Activated T-cell treated with anti-CD3 and anti-CD28 coated beads, Interleukin-2, amount 50 U/mL, for 72 hours (primary cell): ENCODE measurements around the gene JAZF1. TPM values are rescaled to one million over a fixed set of nuclear protein-coding genes. Genes with fewer than 3 reads are reported as not detected.

Experiments
- ATAC-seq, 2 donors: fragments of 150-1000 bp; cut with Tn5 transposase; replicated peaks in 1 of 2; 2 replicates each; pipeline ENCODE4 v1.10.0; 2021; ENCODE audit warnings: moderate library complexity in 2 of 2, mild to moderate bottlenecking in 1 of 2
- DNase-seq, 2 donors: peaks; one replicate each; pipeline ENCODE4 v3.0.0; 2021 to 2022; ENCODE audit warnings: mixed read lengths in 1 of 2
- H3K27ac Mint-ChIP-seq: one replicate; pipeline ENCODE4 v1.8.0; 2022; ENCODE audit warnings: mild to moderate bottlenecking, moderate library complexity, mixed read lengths
- H3K27me3 Mint-ChIP-seq: one replicate; pipeline ENCODE4 v1.8.0; 2022; ENCODE audit warnings: low read depth, mixed read lengths
- H3K36me3 Mint-ChIP-seq, 2 donors: one replicate each; pipeline ENCODE4 v1.8.0; 2022; ENCODE audit warnings: mixed read lengths in 2 of 2, mild to moderate bottlenecking in 1 of 2; ENCODE audit not compliant: insufficient read depth in 2 of 2
- H3K4me1 Mint-ChIP-seq: one replicate; pipeline ENCODE4 v1.8.0; 2022; ENCODE audit warnings: low read depth, mixed read lengths
- H3K4me3 Mint-ChIP-seq, 2 donors: one replicate each; pipeline ENCODE4 v1.8.0; 2022; ENCODE audit warnings: mild to moderate bottlenecking in 2 of 2, mixed read lengths in 2 of 2, moderate library complexity in 2 of 2
- H3K9me3 Mint-ChIP-seq, 2 donors: one replicate each; pipeline ENCODE4 v1.8.0; 2022; ENCODE audit warnings: mixed read lengths in 2 of 2
- total RNA-seq, 2 donors: library from RNA; stranded (reverse); gene quantifications; one replicate each; pipeline ENCODE4 v1.2.3, GENCODE V29; 2022

JAZF1 gene
- total RNA-seq, 2 donors from 2014 or later, result 4.3 to 7.9 TPM

- Mint-ChIP-seq H3K4me3 (no peak overlapping the region), H3K27ac (no peak overlapping the region), H3K27me3 (no peaks in the 10 kb centered on the region), H3K4me1 (peaks cover 4% of the 10 kb centered on the region), H3K9me3 (no peaks in the 10 kb centered on the region), H3K36me3 (peaks cover 0 to 3% of the 10 kb centered on the region in 2 donors)
- no peak for DNase-seq
- no peak for ATAC-seq
Observed at GRCh38 chr7:27834179-27834921, 346.2 kb downstream of the JAZF1 start.

GRCh38 chr7:27826357-27826756 lies 354.2 kb downstream of the JAZF1 start:
- Mint-ChIP-seq H3K4me1 (no peaks in the 10 kb centered on the region), H3K36me3 (peaks cover 1 to 3% of the 10 kb centered on the region in 2 donors), H3K9me3 (no peaks in the 10 kb centered on the region), H3K27ac (no peak overlapping the region), H3K27me3 (no peaks in the 10 kb centered on the region), H3K4me3 (no peak overlapping the region)
- ATAC-seq (no peak), DNase-seq (no peak)

DNA sequence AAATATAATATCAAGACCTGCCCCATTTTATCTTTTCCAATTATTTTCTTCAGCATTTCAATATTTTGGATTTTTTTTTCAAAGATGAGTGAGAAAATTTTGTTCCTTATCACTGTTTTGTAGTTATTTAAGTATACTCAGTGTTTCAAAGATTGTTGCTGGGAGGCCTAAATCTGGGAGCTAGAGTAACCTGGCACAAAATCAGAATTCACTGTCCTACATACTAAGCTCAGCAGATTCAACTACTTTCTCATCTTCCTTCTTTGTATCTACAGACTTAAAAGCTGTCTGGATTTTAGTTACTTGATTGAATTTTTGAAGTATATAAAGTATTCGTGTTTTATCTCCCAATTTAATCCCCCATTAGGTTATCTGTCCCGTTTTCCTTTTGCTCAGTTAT lies 354.7 kb downstream of the JAZF1 start:
- peaks cover 1 to 3% of the 10 kb centered on the region in 2 donors for H3K36me3 Mint-ChIP-seq
- H3K9me3 Mint-ChIP-seq, result no peaks in the 10 kb centered on the region
- ATAC-seq (no peak), DNase-seq (no peak)
- H3K27me3 Mint-ChIP-seq, result no peaks in the 10 kb centered on the region
- no peaks in the 10 kb centered on the region for H3K4me1 Mint-ChIP-seq
- no peak overlapping the region for H3K27ac Mint-ChIP-seq
- H3K4me3 Mint-ChIP-seq, result no peak overlapping the region

DNA sequence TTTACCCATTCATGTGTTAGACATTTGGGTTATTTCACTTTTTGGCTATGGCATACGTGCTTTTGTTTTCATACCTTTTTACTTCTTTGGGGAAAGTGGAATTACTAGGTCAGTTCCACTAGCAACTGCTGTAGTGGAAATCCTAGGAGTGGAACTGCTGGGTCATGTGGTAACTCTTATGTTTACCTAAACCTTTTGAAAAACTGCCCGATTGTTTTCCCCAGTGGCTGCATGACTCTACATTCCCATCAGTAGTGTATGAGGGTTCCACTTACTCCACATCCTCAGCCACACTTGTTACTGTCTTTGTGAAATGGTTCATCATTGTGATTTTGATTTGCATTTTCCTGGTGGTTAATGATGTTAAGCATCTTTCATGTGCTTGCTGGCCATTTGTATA lies 358.4 kb downstream of the JAZF1 start:
- H3K4me3 Mint-ChIP-seq, result no peak overlapping the region
- no peak for ATAC-seq
- H3K27me3 Mint-ChIP-seq, result no peaks in the 10 kb centered on the region
- no peak for DNase-seq
- no peaks in the 10 kb centered on the region for H3K9me3 Mint-ChIP-seq
- peaks cover 6 to 10% of the 10 kb centered on the region in 2 donors for H3K36me3 Mint-ChIP-seq
- H3K4me1 Mint-ChIP-seq, result no peaks in the 10 kb centered on the region
- no peak overlapping the region for H3K27ac Mint-ChIP-seq

DNA sequence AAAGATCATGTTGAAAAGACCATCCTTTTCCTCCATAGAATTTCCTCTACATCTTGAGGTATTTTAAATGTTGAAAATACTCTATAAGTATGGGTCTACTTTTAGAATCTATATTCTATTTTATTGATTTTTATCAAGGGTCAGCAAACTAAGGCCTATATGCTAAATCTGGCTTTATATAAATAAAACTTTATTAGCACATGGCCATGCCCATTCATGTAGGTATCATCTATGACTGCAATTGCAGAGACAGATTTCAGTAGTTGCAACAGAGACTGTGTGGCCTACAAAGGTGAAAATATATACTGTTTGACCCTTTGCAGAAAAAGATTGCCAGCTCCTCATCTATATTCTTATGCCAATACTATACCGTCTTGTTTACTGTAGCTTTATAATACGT lies 367.9 kb downstream of the JAZF1 start:
- Mint-ChIP-seq H3K27me3 (no peaks in the 10 kb centered on the region), H3K36me3 (peaks cover under 1 to 12% of the 10 kb centered on the region in 2 donors), H3K9me3 (no peaks in the 10 kb centered on the region), H3K4me3 (no peak overlapping the region), H3K27ac (peak overlapping the region; percentile 68), H3K4me1 (no peaks in the 10 kb centered on the region)
- DNase-seq (no peak), ATAC-seq (no peak)

GRCh38 chr7:27810186-27810585 lies 370.4 kb downstream of the JAZF1 start:
- no peak overlapping the region for H3K27ac Mint-ChIP-seq
- no peak for ATAC-seq
- DNase-seq, result no peak
- H3K9me3 Mint-ChIP-seq, result no peaks in the 10 kb centered on the region
- H3K27me3 Mint-ChIP-seq, result no peaks in the 10 kb centered on the region
- H3K36me3 Mint-ChIP-seq, result peaks cover 0 to 11% of the 10 kb centered on the region in 2 donors
- H3K4me1 Mint-ChIP-seq, result no peaks in the 10 kb centered on the region
- no peak overlapping the region for H3K4me3 Mint-ChIP-seq

GRCh38 chr7:27808626-27809025 lies 372.0 kb downstream of the JAZF1 start:
- DNase-seq, result no peak
- no peak for ATAC-seq
- no peaks in the 10 kb centered on the region for H3K4me1 Mint-ChIP-seq
- H3K27ac Mint-ChIP-seq, result no peak overlapping the region
- no peak overlapping the region for H3K4me3 Mint-ChIP-seq
- H3K27me3 Mint-ChIP-seq, result no peaks in the 10 kb centered on the region
- peaks cover 0 to 8% of the 10 kb centered on the region in 2 donors for H3K36me3 Mint-ChIP-seq
- no peaks in the 10 kb centered on the region for H3K9me3 Mint-ChIP-seq

GRCh38 chr7:27804139-27804538 lies 376.5 kb downstream of the JAZF1 start:
- H3K4me3 Mint-ChIP-seq, result no peak overlapping the region
- DNase-seq, result no peak
- no peak for ATAC-seq
- H3K36me3 Mint-ChIP-seq, result peaks cover 5 to 14% of the 10 kb centered on the region in 2 donors
- no peaks in the 10 kb centered on the region for H3K4me1 Mint-ChIP-seq
- H3K27ac Mint-ChIP-seq, result no peak overlapping the region
- no peaks in the 10 kb centered on the region for H3K27me3 Mint-ChIP-seq
- H3K9me3 Mint-ChIP-seq, result no peaks in the 10 kb centered on the region

DNA sequence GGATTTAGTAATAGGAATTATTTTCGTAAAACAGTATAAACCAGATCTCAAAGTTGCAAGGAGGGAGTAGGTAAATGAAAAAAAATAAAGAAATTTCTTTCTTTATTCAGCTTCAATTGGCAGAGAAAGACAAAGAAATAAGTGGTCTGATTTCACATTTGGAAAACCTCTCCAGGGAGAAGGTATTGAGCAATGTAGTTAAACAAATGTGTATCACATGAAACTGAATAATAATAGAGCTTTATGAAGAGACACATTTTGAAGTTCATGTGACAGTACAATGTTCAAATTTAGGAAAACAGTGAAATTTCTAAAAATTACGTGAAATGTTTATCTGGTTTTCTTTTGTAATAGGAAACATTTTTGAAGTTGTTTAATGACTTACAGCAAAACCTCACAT lies 377.6 kb downstream of the JAZF1 start:
- Mint-ChIP-seq H3K4me1 (no peaks in the 10 kb centered on the region), H3K36me3 (peaks cover 5 to 15% of the 10 kb centered on the region in 2 donors), H3K9me3 (no peaks in the 10 kb centered on the region), H3K27me3 (no peaks in the 10 kb centered on the region), H3K4me3 (no peak overlapping the region), H3K27ac (no peak overlapping the region)
- ATAC-seq, result no peak
- no peak for DNase-seq

DNA sequence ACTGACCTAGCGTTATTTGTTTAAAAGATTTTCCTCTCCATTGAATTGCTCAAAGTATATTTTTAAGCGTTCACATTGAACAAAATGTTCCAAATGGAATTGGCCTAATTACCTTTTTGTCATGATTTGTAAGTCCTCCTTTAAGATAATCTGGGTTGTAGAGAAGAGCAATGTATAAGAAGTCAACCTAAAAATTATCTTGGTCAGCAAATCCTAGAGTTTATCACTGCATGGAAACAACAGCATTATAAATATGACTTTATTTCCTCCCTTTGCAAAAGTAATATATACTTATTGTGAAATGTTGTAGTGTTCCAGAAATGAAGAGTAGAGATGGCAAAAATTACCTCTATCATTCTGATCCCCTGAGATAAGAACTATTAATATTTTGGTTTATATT lies 381.4 kb downstream of the JAZF1 start:
- Mint-ChIP-seq H3K27me3 (no peaks in the 10 kb centered on the region), H3K4me1 (no peaks in the 10 kb centered on the region), H3K9me3 (no peaks in the 10 kb centered on the region), H3K4me3 (no peak overlapping the region), H3K36me3 (peaks cover 5 to 20% of the 10 kb centered on the region in 2 donors), H3K27ac (peak overlapping the region; percentile 69)
- no peak for DNase-seq
- no peak for ATAC-seq

DNA sequence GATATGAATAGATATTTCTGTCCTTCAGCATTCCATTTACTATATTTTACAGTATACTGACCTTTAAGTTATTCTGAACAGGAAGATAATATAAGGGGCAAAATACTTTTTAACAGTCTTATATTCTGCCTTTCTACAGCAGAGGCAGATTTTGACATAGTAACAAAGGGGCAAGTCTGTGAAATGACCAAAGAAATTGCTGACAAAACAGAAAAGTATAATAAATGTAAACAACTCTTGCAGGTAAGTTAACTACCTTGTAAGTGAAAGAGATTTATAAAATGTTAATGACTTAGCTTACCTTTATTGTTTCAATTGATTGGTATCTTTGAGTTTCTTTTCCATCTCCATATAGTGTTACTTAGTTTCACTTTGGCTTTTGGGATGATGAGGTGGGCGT lies 384.6 kb downstream of the JAZF1 start:
- ATAC-seq, result no peak
- Mint-ChIP-seq H3K36me3 (peaks cover 3 to 18% of the 10 kb centered on the region in 2 donors), H3K4me3 (no peak overlapping the region), H3K9me3 (no peaks in the 10 kb centered on the region), H3K27me3 (no peaks in the 10 kb centered on the region), H3K4me1 (no peaks in the 10 kb centered on the region), H3K27ac (no peak overlapping the region)
- DNase-seq, result no peak

GRCh38 chr7:27793780-27794179 lies 386.8 kb downstream of the JAZF1 start:
- DNase-seq (no peak), ATAC-seq (no peak)
- H3K36me3 Mint-ChIP-seq, result peaks cover 3 to 14% of the 10 kb centered on the region in 2 donors
- no peaks in the 10 kb centered on the region for H3K4me1 Mint-ChIP-seq
- H3K27me3 Mint-ChIP-seq, result no peaks in the 10 kb centered on the region
- no peak overlapping the region for H3K27ac Mint-ChIP-seq
- no peaks in the 10 kb centered on the region for H3K9me3 Mint-ChIP-seq
- H3K4me3 Mint-ChIP-seq, result no peak overlapping the region

GRCh38 chr7:27788437-27788836 lies 392.2 kb downstream of the JAZF1 start:
- Mint-ChIP-seq H3K4me3 (no peak overlapping the region), H3K27ac (no peak overlapping the region), H3K9me3 (no peaks in the 10 kb centered on the region), H3K4me1 (peaks cover 6% of the 10 kb centered on the region), H3K27me3 (no peaks in the 10 kb centered on the region), H3K36me3 (peaks cover 4 to 18% of the 10 kb centered on the region in 2 donors)
- ATAC-seq (no peak), DNase-seq (no peak)
